Thoracic aorta (tissue), 2 donors: ENCODE measurements around the gene PATE4. TPM values are rescaled to one million over a fixed set of nuclear protein-coding genes. Genes with fewer than 3 reads are reported as not detected.

Source experiments
- ATAC-seq: fragments of 150-250 bp; one replicate; pipeline ENCODE4 v1.8.0; 2017; ENCODE audit warnings: low read depth; ENCODE audit not compliant: insufficient number of reproducible peaks, low FRiP score
- DNase-seq: peaks from one replicate; pipeline ENCODE4 v3.0.0-alpha.2; 2020; ENCODE audit warnings: low spot score
- H3K27ac ChIP-seq, 2 donors: fragments of 200-600 bp; sonication (generic); 1 replicate in 1 of 2; 2 replicates in 1 of 2; pipeline ENCODE4 v1.5.1; 2016; ENCODE audit warnings: mild to moderate bottlenecking in 2 of 2, moderate library complexity in 2 of 2
- H3K27me3 ChIP-seq: fragments of 200-600 bp; sonication (generic); replicated peaks from 2 replicates; pipeline ENCODE4 v1.6.0; 2016; ENCODE audit warnings: mild to moderate bottlenecking; ENCODE audit not compliant: insufficient read depth
- H3K36me3 ChIP-seq: fragments of 200-600 bp; sonication (generic); one replicate; pipeline ENCODE4 v1.5.1; 2016
- H3K4me1 ChIP-seq, 2 donors: fragments of 200-600 bp; sonication (generic); 1 replicate in 1 of 2; 2 replicates in 1 of 2; pipeline versions ENCODE4 v1.5.1 to v1.6.0; 2016; ENCODE audit warnings: low read depth in 2 of 2, mild to moderate bottlenecking in 1 of 2; ENCODE audit not compliant: control insufficient read depth in 1 of 2
- H3K4me3 ChIP-seq: fragments of 200-600 bp; sonication (generic); 2 replicates; pipeline ENCODE4 v1.5.1; 2016; ENCODE audit warnings: mild to moderate bottlenecking
- H3K9me3 ChIP-seq: fragments of 200-600 bp; sonication (generic); 2 replicates; pipeline ENCODE4 v1.5.1; 2016
- total RNA-seq, 2 donors: library from RNA; depleted of rRNA; stranded (reverse); fragments of >200 nt; gene quantifications; one replicate each; pipeline versions ENCODE4 v1.1.0 to v1.2.3, GENCODE V29; 2016
- TF ChIP-seq, protein P1 (sequence below): fragments of 200-600 bp; sonication (generic); IDR thresholded peaks from one replicate; pipeline ENCODE4 v1.5.1; 2019; ENCODE audit warnings: antibody characterized with exemption

PATE4 gene
- total RNA-seq, 2 donors from 2014 or later, result not detected

DNA sequence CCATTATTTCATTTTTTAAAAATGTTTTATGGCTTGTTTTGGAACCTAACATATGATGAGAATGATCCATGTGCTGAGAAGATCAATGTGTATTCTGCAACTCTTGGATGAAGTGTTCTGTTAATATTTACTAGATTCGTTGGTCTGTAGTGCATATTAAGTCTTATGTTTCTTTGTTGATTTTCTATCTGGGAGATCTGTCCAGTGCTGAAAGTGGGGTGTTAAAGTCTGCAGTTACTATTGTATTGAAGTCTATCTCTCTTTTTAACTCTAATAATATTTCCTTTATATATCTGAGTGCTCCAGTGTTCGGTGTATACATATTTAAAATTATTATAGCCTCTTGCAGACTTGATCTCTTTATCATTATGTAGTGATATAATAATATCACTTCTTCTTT lies 33.3 kb upstream of the PATE4 start:
- no peak overlapping the region for H3K4me3 ChIP-seq
- no peaks in the 10 kb centered on the region for H3K27me3 ChIP-seq
- peaks cover 19% of the 10 kb centered on the region for H3K9me3 ChIP-seq
- no peak overlapping the region for H3K27ac ChIP-seq
- DNase-seq (no peak), ATAC-seq (no peak)
- no peaks in the 10 kb centered on the region for H3K4me1 ChIP-seq
- no peaks in the 10 kb centered on the region for H3K36me3 ChIP-seq
- TF ChIP-seq, protein P1, sequence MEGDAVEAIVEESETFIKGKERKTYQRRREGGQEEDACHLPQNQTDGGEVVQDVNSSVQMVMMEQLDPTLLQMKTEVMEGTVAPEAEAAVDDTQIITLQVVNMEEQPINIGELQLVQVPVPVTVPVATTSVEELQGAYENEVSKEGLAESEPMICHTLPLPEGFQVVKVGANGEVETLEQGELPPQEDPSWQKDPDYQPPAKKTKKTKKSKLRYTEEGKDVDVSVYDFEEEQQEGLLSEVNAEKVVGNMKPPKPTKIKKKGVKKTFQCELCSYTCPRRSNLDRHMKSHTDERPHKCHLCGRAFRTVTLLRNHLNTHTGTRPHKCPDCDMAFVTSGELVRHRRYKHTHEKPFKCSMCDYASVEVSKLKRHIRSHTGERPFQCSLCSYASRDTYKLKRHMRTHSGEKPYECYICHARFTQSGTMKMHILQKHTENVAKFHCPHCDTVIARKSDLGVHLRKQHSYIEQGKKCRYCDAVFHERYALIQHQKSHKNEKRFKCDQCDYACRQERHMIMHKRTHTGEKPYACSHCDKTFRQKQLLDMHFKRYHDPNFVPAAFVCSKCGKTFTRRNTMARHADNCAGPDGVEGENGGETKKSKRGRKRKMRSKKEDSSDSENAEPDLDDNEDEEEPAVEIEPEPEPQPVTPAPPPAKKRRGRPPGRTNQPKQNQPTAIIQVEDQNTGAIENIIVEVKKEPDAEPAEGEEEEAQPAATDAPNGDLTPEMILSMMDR, result no peak

DNA sequence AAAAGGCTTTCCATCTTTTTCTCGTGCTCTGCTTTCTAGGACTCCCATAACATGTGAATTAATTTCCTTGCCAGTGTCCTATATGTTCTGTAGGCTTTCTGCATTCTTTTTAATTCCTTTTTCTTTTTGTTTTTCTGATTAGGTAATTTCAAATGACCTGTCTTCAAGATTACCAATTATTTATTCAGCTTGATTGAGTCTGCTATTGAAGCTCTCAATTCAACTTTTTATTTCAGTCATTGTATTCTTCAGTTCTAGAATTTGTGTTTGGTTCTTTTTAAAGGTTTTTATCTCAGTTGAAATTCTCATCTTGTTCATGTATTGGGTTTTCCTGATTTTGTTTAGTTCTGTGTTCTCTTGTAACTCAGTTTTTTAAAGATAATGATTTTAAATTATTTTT lies 30.7 kb upstream of the PATE4 start:
- H3K4me1 ChIP-seq, result no peaks in the 10 kb centered on the region
- H3K36me3 ChIP-seq, result no peaks in the 10 kb centered on the region
- ATAC-seq (no peak), DNase-seq (no peak)
- no peaks in the 10 kb centered on the region for H3K27me3 ChIP-seq
- TF ChIP-seq, protein P1, result no peak
- H3K4me3 ChIP-seq, result no peak overlapping the region
- no peak overlapping the region for H3K27ac ChIP-seq
- H3K9me3 ChIP-seq, result peaks cover 19% of the 10 kb centered on the region

DNA sequence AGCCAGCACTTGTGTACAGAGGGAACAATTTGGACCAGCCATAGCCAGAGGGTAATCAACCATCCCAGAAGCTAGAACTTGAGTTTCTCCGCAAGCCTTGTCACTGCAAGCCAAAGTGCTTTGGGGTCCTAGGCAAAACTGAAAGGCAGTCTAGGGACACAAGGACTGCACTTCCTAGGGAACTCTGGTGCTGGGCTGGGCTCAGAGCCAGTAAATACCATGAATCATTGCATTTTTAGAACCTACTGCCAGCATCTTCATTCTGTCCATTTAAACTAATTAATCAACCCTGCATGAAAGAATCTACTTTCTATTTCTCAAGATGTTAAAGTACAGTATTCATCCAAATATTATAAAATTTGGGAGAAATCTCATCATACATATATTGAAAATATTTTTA lies 25.2 kb upstream of the PATE4 start:
- Histone ChIP-seq H3K36me3 (no peaks in the 10 kb centered on the region), H3K27ac (no peak overlapping the region), H3K4me3 (no peak overlapping the region), H3K27me3 (no peaks in the 10 kb centered on the region), H3K4me1 (no peaks in the 10 kb centered on the region), H3K9me3 (peaks cover 6% of the 10 kb centered on the region)
- ATAC-seq (no peak), DNase-seq (no peak)
- TF ChIP-seq, protein P1, result no peak

DNA sequence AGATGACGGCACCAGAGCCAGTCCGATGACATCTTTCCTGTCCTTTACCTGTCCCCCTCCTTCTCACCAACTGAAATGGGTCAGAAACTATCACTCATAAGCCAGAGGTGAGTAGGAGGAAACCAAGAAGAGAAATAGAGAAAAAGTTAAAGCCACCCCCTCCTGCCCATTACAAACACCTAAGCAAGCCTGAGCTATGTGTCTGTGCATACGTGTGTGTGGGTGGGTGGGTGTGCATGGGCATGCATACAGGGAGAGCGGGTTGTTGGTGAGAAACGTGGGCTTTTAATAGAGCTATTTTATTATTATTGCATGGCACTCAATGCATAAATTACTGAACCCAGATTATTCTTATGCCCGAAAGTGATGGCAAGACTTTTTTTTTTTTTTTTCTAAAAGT lies 2.6 kb downstream of the PATE4 start:
- no peak for DNase-seq
- TF ChIP-seq, protein P1, result no peak
- Histone ChIP-seq H3K27me3 (no peaks in the 10 kb centered on the region), H3K9me3 (no peaks in the 10 kb centered on the region), H3K27ac (no peak overlapping the region), H3K4me3 (no peak overlapping the region), H3K36me3 (no peaks in the 10 kb centered on the region), H3K4me1 (no peaks in the 10 kb centered on the region)
- no peak for ATAC-seq

DNA sequence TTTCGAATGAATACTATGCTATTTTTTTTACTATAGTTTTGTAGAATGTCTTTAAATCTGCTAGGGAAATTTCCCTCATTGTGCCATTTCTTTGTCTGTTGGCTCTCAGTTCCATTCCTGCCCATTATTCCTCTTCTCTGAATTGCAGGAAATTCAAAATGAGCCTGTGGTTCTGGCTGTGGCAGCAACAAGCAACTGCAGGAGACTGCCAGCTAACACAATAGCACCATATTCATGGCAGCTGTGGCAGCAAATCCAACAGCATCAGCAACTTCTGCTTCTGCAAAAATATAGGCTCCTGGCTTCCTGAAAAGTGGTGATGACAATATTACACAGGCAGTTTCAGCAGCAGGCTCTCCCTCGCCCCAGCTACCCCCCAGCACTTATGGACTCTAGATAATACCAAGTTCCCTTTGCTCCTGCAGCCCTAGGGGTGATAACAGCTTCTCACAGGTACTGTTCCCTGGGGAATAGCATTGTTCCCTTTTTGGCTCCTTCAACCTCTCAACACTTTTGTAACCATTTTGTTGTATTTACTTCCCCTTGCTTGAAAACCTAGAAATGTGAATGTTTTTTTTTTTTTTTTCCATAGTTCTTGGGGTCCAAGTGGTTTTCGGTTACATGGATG lies 9.3 kb downstream of the PATE4 start:
- Histone ChIP-seq H3K36me3 (no peaks in the 10 kb centered on the region), H3K27ac (no peak overlapping the region), H3K4me1 (no peaks in the 10 kb centered on the region), H3K4me3 (no peak overlapping the region), H3K9me3 (no peaks in the 10 kb centered on the region), H3K27me3 (no peaks in the 10 kb centered on the region)
- ATAC-seq (no peak), DNase-seq (no peak)
- TF ChIP-seq, protein P1, result no peak
